Adrenal gland (tissue), 12 donors: ENCODE measurements around the gene NCBP1. TPM values are rescaled to one million over a fixed set of nuclear protein-coding genes. Genes with fewer than 3 reads are reported as not detected.
A peak's percentile ranks its signal among the peaks of the same experiment; 100 is the strongest.

Experiments used
- DNase-seq, 7 donors: peaks; one replicate each; pipeline ENCODE4 v3.0.0-alpha.2; 2019 to 2020
- H3K27ac ChIP-seq, 5 donors: fragments of 200-600 bp; sonication (generic) in 4 of 5; 1 replicate in 3 of 5; 2 replicates in 2 of 5; pipeline versions ENCODE4 v1.5.1 to v1.8.0; 2016 to 2020; ENCODE audit warnings: mild to moderate bottlenecking in 1 of 5
- H3K27me3 ChIP-seq: fragments of 200-600 bp; 2 replicates; pipeline ENCODE4 v1.8.0; 2021
- H3K36me3 ChIP-seq, 2 donors: fragments of 200-600 bp; replicated peaks in 1 of 2; 1 replicate in 1 of 2; 2 replicates in 1 of 2; pipeline versions ENCODE4 v1.5.1 to v1.8.0; 2018 to 2022
- H3K4me1 ChIP-seq, 2 donors: fragments of 200-600 bp; replicated peaks in 1 of 2; 1 replicate in 1 of 2; 2 replicates in 1 of 2; pipeline versions ENCODE4 v1.5.1 to v1.8.0; 2018 to 2021
- H3K4me3 ChIP-seq, 4 donors: fragments of 200-600 bp; sonication (generic) in 3 of 4; one replicate each; pipeline ENCODE4 v1.5.1; 2016 to 2018
- H3K9me3 ChIP-seq, 3 donors: fragments of 200-600 bp; sonication (generic) in 1 of 3; replicated peaks in 1 of 3; 1 replicate in 2 of 3; 2 replicates in 1 of 3; pipeline versions ENCODE4 v1.5.1 to v1.8.0; 2016 to 2021
- CTCF ChIP-seq, 6 experiments: fragments of 450-650 bp in 4 of 6; fragments of 200-600 bp in 2 of 6; sonication (generic) in 1 of 6; IDR thresholded peaks; 1 replicate in 5 of 6; 2 replicates in 1 of 6; pipeline versions ENCODE4 v1.5.1 to v1.8.0; 2016 to 2021; ENCODE audit warnings: antibody characterized with exemption in 6 of 6, mild to moderate bottlenecking in 2 of 6, moderate library complexity in 1 of 6
- POLR2A ChIP-seq, 2 donors: fragments of 450-650 bp; IDR thresholded peaks; one replicate each; pipeline ENCODE4 v1.6.1; 2017; ENCODE audit warnings: antibody characterized with exemption in 2 of 2, mild to moderate bottlenecking in 2 of 2, moderate library complexity in 1 of 2
- WGBS, 4 donors: extraction: QIAGEN DNeasy Blood & Tissue Kit in 2 of 4; methylation state at CpG; one replicate each; pipeline versions ENCODE4 v1.1.5 to v1.1.7; 2013 to 2017; 5-methylcytosine and 5-hydroxymethylcytosine counted together
- intact Hi-C, 2 donors: fragments of 100-400 bp; cut with DNase I; formaldehyde crosslinking; loops; one replicate each; pipeline versions ENCODE4 v1.14.1 to v1.15.0; 2022 to 2023
- polyA plus RNA-seq, 3 donors: library from polyadenylated mRNA; stranded (reverse); fragments of 200-250 nt in 2 of 3; fragments of 350-450 nt in 1 of 3; fragmentation: Illumina TruSeq in 1 of 3; extraction: RNeasy Lipid Tissue Mini Kit (QIAGEN cat#74804) in 1 of 3; gene quantifications; one replicate each; pipeline ENCODE4 v1.2.3, GENCODE V29; 2013 to 2014
- total RNA-seq, 9 donors: library from RNA; depleted of rRNA in 4 of 9; stranded (reverse); fragments of >200 nt in 4 of 9; fragments of 120-200 nt in 1 of 9; fragmentation: NEBNext Ultra II Directional in 1 of 9; extraction: Animal tissue kit (Norgen Biotek cat#: 25700) in 1 of 9; gene quantifications; one replicate each; pipeline versions ENCODE4 v1.1.0 to v1.2.4, GENCODE V29; 2013 to 2023
- donor health status: healthy with polysubstance abuse.
- donor health status: Bipolar disorder and iron deficiency.
- donor health status: DM: yes; HTN: yes; CAD: no.
- donor health status: DM: no; HTN: no; CAD: no.
- donor health status: DM: no; HTN: no; CAD: no.
- donor health status: DM: yes; HTN: yes; CAD: no.

Gene NCBP1
- total and polyA plus RNA-seq, 12 donors: 7.8 to 26.1 (median 18.5) TPM

- peak overlapping the region in 1 of 5 donors; percentile 5 for H3K27ac ChIP-seq
- no peak for DNase-seq
- no peak overlapping the region for H3K4me3 ChIP-seq
- WGBS, 4 donors: 88 to 100% (median 95%) methylated on average over 2 of the region's 2 CpGs
- peaks cover 0 to 2% of the 10 kb centered on the region in 2 donors for H3K4me1 ChIP-seq
- peaks cover 0 to 72% of the 10 kb centered on the region in 2 donors for H3K36me3 ChIP-seq
- H3K27me3 ChIP-seq: no peaks in the 10 kb centered on the region
- no peak for TF ChIP-seq CTCF (IDR thresholded peaks at IDR 0.05)
- intact Hi-C loops: no loop called here
- no peaks in the 10 kb centered on the region for H3K9me3 ChIP-seq
Measured at GRCh38 chr9:97660847-97661246, 27.2 kb downstream of the NCBP1 start.

GRCh38 chr9:97665742-97666141 is 32.1 kb downstream of the NCBP1 start:
- Histone ChIP-seq H3K27me3 (no peaks in the 10 kb centered on the region), H3K9me3 (no peaks in the 10 kb centered on the region), H3K4me1 (peaks cover 0 to 16% of the 10 kb centered on the region in 2 donors), H3K4me3 (no peak overlapping the region), H3K36me3 (peaks cover 0 to 89% of the 10 kb centered on the region in 2 donors), H3K27ac (peak overlapping the region in 1 of 5 donors; percentile 31)
- intact Hi-C loops: no loop called here
- TF ChIP-seq POLR2A (IDR thresholded peaks at IDR 0.05): no peak
- TF ChIP-seq CTCF (IDR thresholded peaks at IDR 0.05): no peak
- no peak for DNase-seq
- 87 to 91% (median 90%) methylated on average over 3 of the region's 3 CpGs for WGBS, 4 donors

GRCh38 chr9:97666907-97667686 is 33.5 kb downstream of the NCBP1 start:
- Histone ChIP-seq H3K4me1 (peaks cover 0 to 16% of the 10 kb centered on the region in 2 donors), H3K9me3 (no peaks in the 10 kb centered on the region), H3K4me3 (no peak overlapping the region), H3K27ac (peak overlapping the region in 1 of 5 donors; percentile 31), H3K27me3 (no peaks in the 10 kb centered on the region), H3K36me3 (peaks cover 0 to 98% of the 10 kb centered on the region in 2 donors)
- intact Hi-C loops: no loop called here
- 65 to 75% (median 71%) methylated on average over 5 of the region's 5 CpGs for WGBS, 4 donors
- no peak for DNase-seq
- TF ChIP-seq CTCF (IDR thresholded peaks at IDR 0.05): no peak
- no peak for TF ChIP-seq POLR2A (IDR thresholded peaks at IDR 0.05)

- Histone ChIP-seq H3K4me3 (no peak overlapping the region), H3K36me3 (peaks cover 0 to 100% of the 10 kb centered on the region in 2 donors), H3K9me3 (no peaks in the 10 kb centered on the region), H3K4me1 (peaks cover 0 to 16% of the 10 kb centered on the region in 2 donors), H3K27me3 (no peaks in the 10 kb centered on the region), H3K27ac (no peak overlapping the region)
- TF ChIP-seq CTCF (IDR thresholded peaks at IDR 0.05) (no peak), POLR2A (IDR thresholded peaks at IDR 0.05) (no peak)
- WGBS, 4 donors: 87 to 97% (median 95%) methylated on average over 3 of the region's 3 CpGs
- intact Hi-C loops: no loop called here
- no peak for DNase-seq
Measured at GRCh38 chr9:97668485-97668884, 34.9 kb downstream of the NCBP1 start.
